Coronary artery (tissue), 2 donors: Measurements from ENCODE around the gene MMS22L.
"Not testable (repeated sequence)": the region's sequence is repeated elsewhere in the genome, so short reads cannot be mapped to it uniquely, and the experiment has no call there.

Experiments
- DNase-seq: peaks from one replicate; pipeline ENCODE4 v3.0.0-alpha.2; 2017; ENCODE audit warnings: low spot score
- H3K27ac ChIP-seq, 2 donors: fragments of 200-600 bp; sonication (generic); one replicate each; pipeline ENCODE4 v1.5.1; 2016 to 2019
- H3K4me3 ChIP-seq: fragments of 200-600 bp; sonication (generic); 2 replicates; pipeline ENCODE4 v1.5.1; 2016; ENCODE audit warnings: mild to moderate bottlenecking, moderate library complexity
- TF ChIP-seq, protein P1 (sequence below): fragments of 200-600 bp; sonication (generic); IDR thresholded peaks from one replicate; pipeline ENCODE4 v1.5.1; 2019; ENCODE audit warnings: antibody characterized with exemption

MMS22L gene

DNA sequence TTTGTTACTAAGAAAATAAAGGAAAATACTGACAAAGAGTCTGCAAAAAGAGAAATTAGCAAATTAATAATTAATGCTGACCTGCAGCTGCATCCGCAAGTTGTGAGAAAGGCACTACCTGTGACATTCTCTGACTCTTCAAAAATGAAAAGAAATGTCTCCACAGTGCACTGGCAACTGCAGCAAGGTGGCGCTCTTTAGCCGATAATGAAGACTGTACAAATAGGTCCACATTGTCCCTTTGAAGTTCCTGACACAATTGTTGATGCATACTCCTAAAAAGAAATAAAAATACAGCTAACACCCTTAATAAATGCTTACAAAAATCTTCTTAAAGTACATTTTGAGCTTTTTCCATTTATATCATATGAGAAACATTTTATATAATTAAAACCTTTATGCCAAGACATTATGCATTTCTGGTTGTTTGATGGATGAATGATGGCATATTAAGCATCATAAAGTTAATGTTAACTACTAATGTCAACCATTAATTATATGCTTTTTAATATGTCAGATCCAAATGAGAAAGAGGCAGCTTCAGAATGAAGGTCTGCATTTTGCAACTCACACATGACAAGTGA, 96.5 kb downstream of the MMS22L start:
- DNase-seq, result no peak
- H3K4me3 ChIP-seq, result no peak overlapping the region
- TF ChIP-seq, protein P1, sequence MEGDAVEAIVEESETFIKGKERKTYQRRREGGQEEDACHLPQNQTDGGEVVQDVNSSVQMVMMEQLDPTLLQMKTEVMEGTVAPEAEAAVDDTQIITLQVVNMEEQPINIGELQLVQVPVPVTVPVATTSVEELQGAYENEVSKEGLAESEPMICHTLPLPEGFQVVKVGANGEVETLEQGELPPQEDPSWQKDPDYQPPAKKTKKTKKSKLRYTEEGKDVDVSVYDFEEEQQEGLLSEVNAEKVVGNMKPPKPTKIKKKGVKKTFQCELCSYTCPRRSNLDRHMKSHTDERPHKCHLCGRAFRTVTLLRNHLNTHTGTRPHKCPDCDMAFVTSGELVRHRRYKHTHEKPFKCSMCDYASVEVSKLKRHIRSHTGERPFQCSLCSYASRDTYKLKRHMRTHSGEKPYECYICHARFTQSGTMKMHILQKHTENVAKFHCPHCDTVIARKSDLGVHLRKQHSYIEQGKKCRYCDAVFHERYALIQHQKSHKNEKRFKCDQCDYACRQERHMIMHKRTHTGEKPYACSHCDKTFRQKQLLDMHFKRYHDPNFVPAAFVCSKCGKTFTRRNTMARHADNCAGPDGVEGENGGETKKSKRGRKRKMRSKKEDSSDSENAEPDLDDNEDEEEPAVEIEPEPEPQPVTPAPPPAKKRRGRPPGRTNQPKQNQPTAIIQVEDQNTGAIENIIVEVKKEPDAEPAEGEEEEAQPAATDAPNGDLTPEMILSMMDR, result peak; percentile 66
- H3K27ac ChIP-seq, result no peak overlapping the region

DNA sequence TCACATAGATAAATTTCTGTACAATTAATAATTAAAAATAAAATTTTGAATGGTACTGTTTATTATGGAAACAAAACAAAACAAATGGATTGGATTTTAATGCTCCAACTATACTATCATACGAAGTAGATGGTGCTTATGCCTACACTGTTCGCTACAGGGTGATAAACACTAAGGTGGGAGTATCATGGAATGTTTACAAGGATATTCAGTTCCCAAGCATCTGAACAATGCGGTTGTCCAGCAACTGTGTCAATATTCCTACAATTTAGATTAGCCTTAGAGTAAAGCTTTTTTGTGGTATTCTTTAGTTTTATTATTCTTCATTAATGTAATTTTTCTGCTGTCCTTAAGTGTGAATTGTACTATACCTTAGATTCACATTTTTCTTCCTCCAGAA, 105.1 kb downstream of the MMS22L start:
- no peak for DNase-seq
- Histone ChIP-seq H3K4me3 (no peak overlapping the region), H3K27ac (no peak overlapping the region)
- TF ChIP-seq, protein P1, result no peak

DNA sequence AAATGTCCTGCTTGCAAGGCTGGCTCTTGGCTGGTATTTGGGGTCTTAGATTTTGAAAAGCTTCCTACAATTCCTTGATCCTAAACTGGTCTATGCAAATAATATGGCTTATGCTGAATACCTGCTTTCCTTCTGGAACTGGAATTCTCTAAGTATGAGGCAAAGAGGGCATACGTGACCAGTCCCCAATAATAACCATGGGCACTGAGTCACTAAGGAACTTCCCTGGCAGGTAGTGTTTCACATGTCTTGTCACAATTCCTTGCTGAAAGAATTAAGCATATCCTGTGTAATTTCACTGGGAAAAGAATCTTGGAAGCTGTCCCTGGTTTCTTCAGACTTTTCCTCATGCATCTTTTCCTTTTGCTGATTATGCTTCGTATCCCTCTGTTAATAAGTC, 106.5 kb downstream of the MMS22L start:
- Histone ChIP-seq H3K27ac (no peak overlapping the region), H3K4me3 (no peak overlapping the region)
- DNase-seq, result no peak
- TF ChIP-seq, protein P1, result no peak

DNA sequence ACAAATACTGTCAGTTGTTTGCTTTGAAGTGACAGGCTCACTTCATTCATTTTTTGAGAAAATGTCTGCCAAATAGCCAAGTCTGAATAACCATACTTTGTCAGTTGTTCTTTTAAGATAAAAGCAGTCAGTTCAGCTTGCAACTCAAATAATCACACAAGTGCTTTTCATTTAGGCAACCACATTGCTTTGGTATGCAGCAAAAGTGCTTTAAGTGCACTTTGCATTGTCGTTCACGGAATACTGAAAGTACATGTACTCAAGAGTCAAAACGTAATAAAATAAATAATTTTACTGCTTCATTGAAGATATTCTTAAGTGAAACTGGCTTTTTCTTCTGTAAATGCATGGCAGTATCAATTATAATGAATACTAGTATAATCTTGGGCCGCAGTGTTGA, 107.2 kb downstream of the MMS22L start:
- TF ChIP-seq, protein P1, result no peak
- Histone ChIP-seq H3K4me3 (no peak overlapping the region), H3K27ac (no peak overlapping the region)
- DNase-seq, result no peak

DNA sequence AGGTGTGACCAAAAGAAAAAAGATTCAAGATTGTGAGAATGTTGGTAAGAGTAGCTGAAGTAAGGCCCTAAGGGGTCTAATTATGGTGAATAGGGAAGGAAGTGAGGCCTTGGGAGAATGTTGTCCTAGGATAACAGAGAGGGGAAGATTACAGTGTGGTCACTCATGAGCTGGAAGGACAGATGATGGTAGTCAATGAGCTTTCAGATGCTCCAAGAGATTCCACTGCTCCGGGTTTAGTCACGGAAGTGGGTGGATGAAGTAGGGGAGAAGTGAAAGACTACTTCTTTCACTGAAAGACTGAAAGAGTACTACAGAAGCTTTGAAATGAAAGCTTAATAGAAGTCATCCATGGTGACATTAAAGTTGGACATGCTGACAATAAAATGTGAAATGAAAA, 108.5 kb downstream of the MMS22L start:
- DNase-seq, result no peak
- Histone ChIP-seq H3K27ac (no peak overlapping the region), H3K4me3 (no peak overlapping the region)
- TF ChIP-seq, protein P1, result no peak

DNA sequence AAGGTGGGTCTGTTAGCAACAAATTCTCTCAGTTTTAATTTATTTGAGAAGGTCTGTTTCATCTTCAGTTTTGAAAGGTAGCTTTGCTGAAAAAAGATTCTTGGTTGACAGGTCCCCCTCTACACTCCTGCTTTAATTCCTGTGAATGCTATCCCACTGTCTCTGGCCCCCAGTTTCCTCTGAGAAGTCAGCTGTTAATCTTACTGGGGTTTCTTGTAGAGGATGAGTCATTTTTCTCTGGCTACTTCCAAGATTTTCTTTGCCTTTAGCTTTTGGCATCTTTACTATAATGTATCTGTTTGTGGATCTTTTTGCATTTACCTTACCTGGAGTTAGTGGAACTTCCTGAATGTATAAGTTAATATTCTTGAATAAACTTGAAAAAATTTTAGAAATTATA, 122.7 kb downstream of the MMS22L start:
- DNase-seq, result no peak
- no peak overlapping the region for H3K27ac ChIP-seq
- no peak overlapping the region for H3K4me3 ChIP-seq
- TF ChIP-seq, protein P1, result no peak

DNA sequence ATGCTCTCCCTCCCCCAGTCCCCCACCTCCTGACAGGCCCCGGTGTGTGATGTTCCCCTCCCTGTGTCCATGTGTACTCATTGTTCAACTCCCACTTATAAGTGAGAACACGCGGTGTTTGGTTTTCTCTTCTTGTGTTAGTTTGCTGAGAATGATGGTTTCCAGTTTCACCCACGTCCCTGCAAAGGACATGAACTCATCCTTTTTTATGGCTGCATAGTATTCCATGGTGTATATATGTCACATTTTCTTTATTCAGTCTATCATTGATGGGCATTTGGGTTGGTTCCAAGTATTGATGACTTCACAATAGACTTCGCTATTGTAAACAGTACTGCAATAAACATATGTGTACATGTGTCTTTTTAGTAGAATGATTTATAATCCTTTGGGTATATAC, 127.6 kb downstream of the MMS22L start:
- not testable (repeated sequence) for H3K27ac ChIP-seq, DNase-seq, H3K4me3 ChIP-seq

DNA sequence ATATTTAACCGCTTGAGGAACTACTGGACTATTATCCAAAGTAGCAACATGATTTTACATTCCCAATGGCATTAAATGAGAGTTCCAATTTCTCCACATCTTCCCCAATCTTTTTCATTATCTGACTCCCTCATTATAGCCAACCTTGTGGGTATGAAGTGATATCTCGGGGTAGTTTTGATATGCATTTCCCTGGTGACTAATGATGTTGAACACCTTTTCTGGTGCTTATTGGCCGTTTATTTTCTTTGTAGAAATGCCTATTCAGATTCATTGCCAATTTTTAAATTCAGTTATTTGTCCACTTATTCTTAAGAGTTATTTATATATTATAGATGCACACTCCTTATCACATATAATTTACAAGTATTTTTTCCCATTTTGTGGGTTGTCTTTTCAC, 129.0 kb downstream of the MMS22L start:
- Histone ChIP-seq H3K27ac (no peak overlapping the region), H3K4me3 (no peak overlapping the region)
- TF ChIP-seq, protein P1, result no peak
- no peak for DNase-seq
